ENCODE measurements around the gene SHROOM3.
"Not testable (repeated sequence)": the region's sequence is repeated elsewhere in the genome, so short reads cannot be mapped to it uniquely, and the experiment has no call there.

Gene SHROOM3

DNA sequence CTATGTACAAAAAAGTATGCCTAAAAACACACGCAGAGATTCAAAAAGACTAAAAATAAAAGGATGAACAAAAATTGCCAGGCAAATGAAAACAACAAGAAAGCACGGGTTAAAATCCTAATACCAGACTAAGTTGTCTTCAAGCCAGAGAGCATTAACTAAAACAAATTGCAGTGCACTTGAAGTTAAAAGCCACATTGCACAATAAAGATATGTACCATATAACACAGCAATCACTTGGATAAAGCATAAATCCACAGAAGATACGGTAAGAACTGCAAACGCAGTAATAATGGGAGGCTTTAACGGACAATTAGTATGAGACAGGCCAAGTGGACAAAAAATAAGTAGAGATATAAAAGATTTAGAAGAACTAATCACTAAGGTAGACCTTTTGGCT, 28.9 kb upstream of the SHROOM3 start:
- TF ChIP-seq CTCF (IDR thresholded peaks at IDR 0.05), result no peak
- H3K4me3 ChIP-seq (ENCODE audit: low read depth in 1 of 2, low read length in 1 of 2), result no peak overlapping the region
- no peaks in the 10 kb centered on the region for H3K36me3 ChIP-seq
- no peak overlapping the region for H3K27ac ChIP-seq
- H3K9me3 ChIP-seq, result no peaks in the 10 kb centered on the region
- peaks cover 6% of the 10 kb centered on the region for H3K27me3 ChIP-seq
- H3K4me1 ChIP-seq (ENCODE audit: control insufficient read depth in 1 of 2, insufficient read depth in 1 of 2, low read depth in 1 of 2, low read length in 1 of 2), result no peaks in the 10 kb centered on the region

GRCh38 chr4:76407440-76408119, 27.4 kb upstream of the SHROOM3 start:
- Histone ChIP-seq H3K27ac (no peak overlapping the region), H3K4me3 (ENCODE audit: low read depth in 1 of 2, low read length in 1 of 2) (no peak overlapping the region), H3K4me1 (ENCODE audit: control insufficient read depth in 1 of 2, insufficient read depth in 1 of 2, low read depth in 1 of 2, low read length in 1 of 2) (no peaks in the 10 kb centered on the region), H3K9me3 (no peaks in the 10 kb centered on the region), H3K27me3 (peaks cover 6% of the 10 kb centered on the region), H3K36me3 (no peaks in the 10 kb centered on the region)
- no peak for TF ChIP-seq CTCF (IDR thresholded peaks at IDR 0.05)

GRCh38 chr4:76410636-76411035, 24.4 kb upstream of the SHROOM3 start:
- Histone ChIP-seq H3K9me3 (no peaks in the 10 kb centered on the region), H3K27me3 (peaks cover 6% of the 10 kb centered on the region), H3K36me3 (no peaks in the 10 kb centered on the region), H3K27ac (no peak overlapping the region), H3K4me3 (ENCODE audit: low read depth in 1 of 2, low read length in 1 of 2) (no peak overlapping the region), H3K4me1 (ENCODE audit: control insufficient read depth in 1 of 2, insufficient read depth in 1 of 2, low read depth in 1 of 2, low read length in 1 of 2) (no peaks in the 10 kb centered on the region)
- no peak for TF ChIP-seq CTCF (IDR thresholded peaks at IDR 0.05)

GRCh38 chr4:76420188-76420761, 14.8 kb upstream of the SHROOM3 start:
- Histone ChIP-seq H3K27me3 (peaks cover 30% of the 10 kb centered on the region), H3K4me1 (ENCODE audit: control insufficient read depth in 1 of 2, insufficient read depth in 1 of 2, low read depth in 1 of 2, low read length in 1 of 2) (peaks cover 0 to 13% of the 10 kb centered on the region in 2 experiments), H3K36me3 (no peaks in the 10 kb centered on the region), H3K27ac (no peak overlapping the region), H3K9me3 (no peaks in the 10 kb centered on the region), H3K4me3 (ENCODE audit: low read depth in 1 of 2, low read length in 1 of 2) (peak overlapping the region in 1 of 2 experiments; percentile 50)
- TF ChIP-seq CTCF (IDR thresholded peaks at IDR 0.05), result no peak

DNA sequence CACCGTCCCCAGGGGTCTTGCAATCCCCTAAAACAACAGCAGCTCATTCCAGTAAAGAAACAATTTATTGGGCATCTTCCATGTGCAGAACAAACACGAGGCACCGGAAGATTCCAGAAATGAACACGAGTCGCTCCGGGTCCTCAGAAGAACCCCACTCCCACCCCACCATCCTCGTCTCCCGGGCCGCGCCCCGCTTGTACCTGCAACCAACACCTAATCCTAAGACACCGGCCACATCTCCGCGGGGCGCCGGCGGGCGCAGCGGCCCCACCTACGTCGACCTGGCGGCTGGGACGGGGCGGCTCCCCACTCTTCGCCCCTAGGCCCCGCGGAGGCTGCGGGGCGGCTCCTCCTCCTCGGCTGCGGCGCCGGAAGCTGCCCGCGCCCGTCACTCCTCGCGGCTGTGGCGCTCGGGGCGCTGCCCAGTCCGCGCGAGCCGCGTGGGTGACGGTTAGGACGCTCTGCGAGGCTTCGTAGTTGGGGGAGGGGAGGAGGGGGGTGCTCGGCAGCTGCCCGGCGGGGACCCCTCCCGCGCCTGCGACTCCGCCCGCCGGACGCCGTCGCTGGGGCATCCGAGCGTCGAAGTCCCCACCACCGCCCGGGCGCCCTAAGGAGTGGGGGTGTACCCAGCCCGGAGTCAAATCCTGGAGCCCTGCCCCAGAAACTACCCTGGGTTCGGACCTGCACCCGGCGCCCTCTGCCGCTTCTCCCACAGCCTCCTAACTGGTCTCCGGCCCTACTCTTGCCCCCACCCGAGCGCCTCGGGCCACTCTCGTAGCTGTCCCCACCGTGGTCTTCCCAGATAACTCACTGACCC, 14.1 kb upstream of the SHROOM3 start, which contains the start of gene CCDC158:
Gene CCDC158 (minus strand): TSS at position 380 of the 820 bp plus-strand sequence. CDS start 17,934 bp downstream, outside the sequence.
- H3K36me3 ChIP-seq, result no peaks in the 10 kb centered on the region
- H3K4me1 ChIP-seq (ENCODE audit: control insufficient read depth in 1 of 2, insufficient read depth in 1 of 2, low read depth in 1 of 2, low read length in 1 of 2), result peaks cover 0 to 13% of the 10 kb centered on the region in 2 experiments
- no peaks in the 10 kb centered on the region for H3K9me3 ChIP-seq
- no peak for TF ChIP-seq CTCF (IDR thresholded peaks at IDR 0.05)
- peak within 1 kb of the TSS; percentile 50 to 58 for H3K4me3 ChIP-seq (ENCODE audit: low read depth in 1 of 2, low read length in 1 of 2)
- H3K27me3 ChIP-seq, result peaks cover 30% of the 10 kb centered on the region
- no peak within 1 kb of the TSS for H3K27ac ChIP-seq

- H3K9me3 ChIP-seq; H3K36me3 ChIP-seq; H3K27ac ChIP-seq; H3K4me3 ChIP-seq (ENCODE audit: low read depth in 1 of 2, low read length in 1 of 2): not testable (repeated sequence)
- H3K4me1 ChIP-seq (ENCODE audit: control insufficient read depth in 1 of 2, insufficient read depth in 1 of 2, low read depth in 1 of 2, low read length in 1 of 2), result peaks cover 0 to 13% of the 10 kb centered on the region in 2 experiments
- peaks cover 30% of the 10 kb centered on the region for H3K27me3 ChIP-seq
Observed at GRCh38 chr4:76423159-76423558, 11.9 kb upstream of the SHROOM3 start.
